HG03521 (cell line): ENCODE data around the gene ZFYVE9.

Source experiments
- ATAC-seq: cut with Tn5 transposase; IDR thresholded peaks from one replicate; pipeline ENCODE4 v1.9.1; 2021; ENCODE audit warnings: mild to moderate bottlenecking, moderate library complexity; ENCODE audit not compliant: unreplicated experiment

ZFYVE9 gene

DNA sequence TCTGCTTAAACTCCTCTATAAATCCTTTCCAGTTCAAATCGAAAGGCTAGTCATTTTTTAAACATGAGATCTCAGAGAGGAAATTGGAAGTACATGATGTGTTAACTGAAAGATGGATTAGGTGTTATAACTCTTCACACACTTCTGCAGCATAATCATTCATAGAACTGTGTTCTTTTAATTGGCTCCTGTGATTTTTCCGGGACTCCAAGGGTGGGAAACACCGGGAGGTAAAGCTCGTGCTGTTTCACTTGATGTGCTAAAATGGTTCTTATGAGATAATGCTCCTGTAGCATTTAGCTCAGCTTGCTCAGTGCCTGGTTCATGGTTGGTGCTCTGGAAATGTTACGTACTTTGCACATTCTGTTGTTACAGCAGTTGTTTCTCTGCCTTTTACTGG lies 183.9 kb downstream of the ZFYVE9 start:
- no peak for ATAC-seq

DNA sequence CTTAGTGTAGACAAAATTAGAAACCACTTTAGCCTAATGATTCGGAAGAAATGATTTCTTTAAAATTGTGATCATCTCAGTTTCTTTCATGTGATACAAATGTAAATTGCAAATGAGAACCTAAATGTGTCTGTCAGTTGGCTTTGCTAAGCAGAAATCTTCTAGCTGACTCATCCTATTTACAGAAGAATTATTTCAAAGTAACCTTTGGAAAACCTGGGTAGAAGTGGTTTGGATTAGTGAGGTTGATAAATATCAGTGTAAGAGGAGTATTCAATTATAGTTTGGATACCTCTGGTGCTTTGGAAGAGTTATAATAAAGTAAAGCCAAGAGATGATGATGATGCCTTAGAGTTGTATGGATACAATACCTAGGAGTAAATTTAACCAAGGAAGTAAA lies 186.7 kb downstream of the ZFYVE9 start:
- no peak for ATAC-seq

DNA sequence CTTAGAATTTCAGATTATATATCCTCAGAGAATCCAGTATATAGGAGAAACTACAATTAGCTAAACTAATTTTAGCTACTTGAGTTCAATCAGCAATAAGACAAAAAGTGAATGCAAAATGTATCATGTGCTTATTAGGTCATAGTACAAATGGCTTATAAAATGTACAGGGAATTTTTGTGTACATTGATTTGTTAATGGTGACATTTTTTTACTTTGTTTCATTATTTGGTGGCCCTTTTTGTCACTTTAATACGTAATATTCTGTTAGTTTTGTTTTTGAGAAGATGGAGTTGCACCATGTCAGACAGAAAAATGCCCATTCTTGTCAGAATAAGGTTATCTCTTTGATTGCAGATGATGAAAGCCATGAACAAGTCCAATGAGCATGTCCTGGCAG lies 190.5 kb downstream of the ZFYVE9 start:
- no peak for ATAC-seq

DNA sequence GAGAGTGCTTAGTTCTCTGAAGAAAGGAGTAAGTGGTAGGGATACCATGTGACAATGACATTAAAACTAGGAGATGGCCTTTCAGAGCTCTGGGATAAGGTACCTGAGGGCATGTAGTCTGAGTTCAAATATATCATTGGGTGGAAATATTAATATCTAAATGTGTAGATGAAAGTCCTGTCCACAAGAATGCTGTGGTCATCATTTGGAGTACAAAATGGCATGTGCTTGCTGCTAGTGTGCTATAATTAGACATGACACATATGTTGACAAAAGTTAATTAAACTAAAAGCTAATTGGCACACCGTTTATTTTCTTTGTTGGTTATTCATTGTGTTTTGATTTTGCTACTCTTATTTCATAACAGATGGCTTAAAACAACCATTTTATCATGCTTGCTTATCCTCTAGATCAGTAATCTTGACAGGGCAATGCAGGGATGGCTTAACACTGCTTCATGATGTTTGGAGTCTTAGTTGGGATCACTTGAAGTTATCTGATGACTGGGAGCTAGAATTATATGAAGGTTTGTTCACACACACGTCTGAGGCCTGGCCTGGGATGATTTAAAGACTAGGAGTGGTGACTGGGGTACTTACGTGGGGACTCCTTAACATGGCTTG lies 193.1 kb downstream of the ZFYVE9 start:
- no peak for ATAC-seq

DNA sequence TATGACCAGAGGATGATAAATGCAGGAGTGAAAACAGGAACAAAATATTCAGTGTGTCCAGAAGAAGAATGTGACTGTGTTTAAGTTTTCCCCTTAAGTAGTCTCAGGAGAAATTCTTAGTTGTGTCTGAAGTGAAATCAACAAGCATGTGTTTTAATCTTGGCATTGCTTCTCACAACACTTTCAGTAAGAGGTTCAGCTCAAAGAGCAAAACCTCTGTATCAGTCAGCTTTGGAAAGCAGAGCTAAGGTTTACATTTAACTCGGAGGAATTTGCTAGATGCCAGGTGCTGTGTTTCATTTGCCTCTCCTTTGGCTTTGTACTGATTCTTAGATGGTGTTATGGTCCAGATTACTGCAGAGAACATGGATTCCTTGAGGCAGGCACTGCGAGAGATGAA lies 195.6 kb downstream of the ZFYVE9 start:
- no peak for ATAC-seq

DNA sequence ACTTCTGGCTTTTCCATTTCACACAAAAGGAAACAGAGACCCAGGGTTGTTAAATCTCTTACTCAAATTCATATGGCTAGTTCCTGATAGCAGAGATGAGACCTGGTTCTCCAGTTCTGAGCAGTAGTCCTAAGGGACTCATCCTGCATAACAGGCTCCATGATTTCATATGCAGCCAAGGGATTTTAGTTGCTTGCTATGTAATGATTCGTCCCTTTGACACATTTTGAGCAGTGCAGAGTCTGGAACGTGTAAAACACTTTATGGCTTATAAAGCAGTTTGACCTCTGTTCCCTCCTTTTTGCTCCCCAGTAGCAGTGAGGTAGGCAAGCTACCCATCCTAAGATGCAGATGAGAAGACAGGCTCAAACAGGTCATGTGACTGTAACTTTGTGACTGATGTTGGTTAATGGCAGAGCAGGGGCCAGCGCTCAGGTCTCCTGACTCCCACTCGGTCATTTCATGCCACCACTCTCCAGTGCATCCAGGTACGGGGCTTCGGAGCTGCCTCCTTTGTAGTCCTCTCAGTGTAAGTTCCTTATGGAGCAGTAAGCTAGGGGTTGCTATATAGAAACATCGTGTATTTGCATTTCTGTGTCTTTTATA lies 199.9 kb downstream of the ZFYVE9 start:
- no peak for ATAC-seq

DNA sequence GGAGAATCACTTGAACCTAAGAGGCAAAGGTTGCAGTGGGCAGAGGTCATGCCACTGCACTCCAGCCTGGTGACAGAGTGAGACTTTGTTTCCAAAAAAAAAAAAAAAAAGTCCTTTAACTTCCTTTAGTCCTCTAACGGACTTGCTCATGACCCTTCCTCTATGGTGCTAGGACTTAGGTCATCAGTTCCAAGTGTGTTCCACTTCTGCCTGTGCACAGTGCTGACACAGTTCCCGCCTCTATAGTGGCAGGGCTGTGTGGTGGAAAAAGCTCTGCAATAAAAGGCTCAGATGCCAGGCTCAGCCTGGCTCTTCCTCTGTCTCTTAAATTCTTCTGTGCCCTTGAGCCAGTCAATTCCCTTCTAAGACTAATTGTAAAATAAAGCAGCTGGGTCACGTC lies 202.1 kb downstream of the ZFYVE9 start:
- no peak for ATAC-seq

DNA sequence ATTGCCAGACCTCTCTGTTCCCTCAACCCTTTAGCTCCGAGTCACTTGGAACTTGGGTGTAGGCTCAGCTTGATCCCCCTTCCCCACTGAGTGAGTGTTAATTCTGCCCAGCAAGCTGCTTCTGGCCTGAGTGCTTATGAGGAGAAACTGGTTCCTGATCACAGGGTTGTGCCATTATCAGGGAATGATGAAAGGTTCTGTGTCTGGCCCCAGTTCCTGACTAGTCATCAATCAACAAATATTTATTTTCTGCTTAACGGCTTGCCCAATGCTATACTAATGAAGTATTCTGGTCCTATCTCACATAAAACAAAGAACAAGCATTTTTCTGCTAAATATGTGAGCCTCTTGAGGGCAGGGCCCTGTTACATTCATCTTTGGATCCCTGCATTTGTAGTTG lies 203.4 kb downstream of the ZFYVE9 start:
- no peak for ATAC-seq

DNA sequence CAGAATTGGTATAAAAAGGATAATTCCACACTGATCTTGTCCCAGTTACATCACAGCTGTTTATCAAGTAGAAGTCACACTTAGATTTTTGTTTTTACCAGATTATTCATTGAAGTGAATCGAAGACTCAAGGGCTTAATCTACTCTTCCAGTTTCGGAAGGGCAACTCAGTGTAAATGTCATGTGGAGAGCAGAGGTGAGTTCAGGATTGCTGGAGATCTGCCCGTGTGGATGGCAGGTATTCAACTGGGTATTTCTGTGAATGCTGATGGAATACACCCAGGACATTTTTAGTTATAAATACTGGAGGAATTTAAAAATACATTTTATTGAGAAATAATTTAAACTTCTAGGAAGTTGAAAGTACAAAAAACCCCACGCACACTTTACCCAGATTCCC lies 204.8 kb downstream of the ZFYVE9 start:
- no peak for ATAC-seq

DNA sequence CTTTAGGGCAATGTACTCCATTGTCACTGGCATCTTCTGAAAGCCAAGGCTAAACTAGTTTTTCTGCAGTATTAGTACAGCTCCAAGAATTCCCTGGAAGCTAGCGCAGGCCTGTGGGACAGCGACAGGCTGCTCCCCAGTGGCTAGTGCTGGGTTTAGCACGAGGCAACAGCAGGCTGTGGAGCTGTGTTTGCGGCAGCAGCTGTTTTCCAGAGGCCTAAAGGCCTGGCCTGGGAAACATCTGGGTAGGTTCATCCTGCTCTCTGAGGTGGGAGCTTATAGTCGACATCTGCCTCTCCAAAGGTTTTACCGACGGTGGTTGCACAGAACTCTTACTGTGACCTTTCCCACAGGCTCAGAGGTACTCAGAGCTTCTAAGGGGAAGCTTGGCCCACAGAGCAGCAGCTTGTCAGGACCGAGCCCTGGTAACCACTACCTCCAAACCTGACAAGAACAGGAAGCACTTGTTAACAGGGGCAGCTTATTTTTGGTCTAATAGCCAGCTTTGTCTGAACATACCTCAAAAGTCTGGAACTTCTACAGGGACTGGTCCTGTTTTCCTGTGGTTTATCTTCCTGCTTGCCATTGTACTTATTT lies 206.9 kb downstream of the ZFYVE9 start:
- no peak for ATAC-seq

DNA sequence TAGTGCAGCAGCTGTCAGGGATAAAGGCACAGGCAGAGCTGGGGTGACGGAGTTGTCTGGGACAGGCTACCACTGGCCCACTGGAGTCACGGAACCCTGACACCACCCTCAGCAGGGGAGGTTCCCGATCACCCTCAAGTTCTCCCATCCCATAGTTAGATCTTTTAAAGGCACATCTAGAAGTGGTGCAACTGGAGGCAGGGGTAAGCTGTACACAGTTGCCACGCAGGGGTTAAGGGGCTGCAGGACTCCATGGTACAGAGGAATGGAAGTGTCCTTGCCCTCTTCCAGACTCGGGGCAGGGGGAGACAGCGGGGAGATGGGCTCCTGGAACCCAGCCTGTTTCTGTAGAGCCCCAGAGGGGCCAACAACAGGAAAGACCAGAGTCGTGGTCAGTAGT lies 210.8 kb downstream of the ZFYVE9 start:
- no peak for ATAC-seq

DNA sequence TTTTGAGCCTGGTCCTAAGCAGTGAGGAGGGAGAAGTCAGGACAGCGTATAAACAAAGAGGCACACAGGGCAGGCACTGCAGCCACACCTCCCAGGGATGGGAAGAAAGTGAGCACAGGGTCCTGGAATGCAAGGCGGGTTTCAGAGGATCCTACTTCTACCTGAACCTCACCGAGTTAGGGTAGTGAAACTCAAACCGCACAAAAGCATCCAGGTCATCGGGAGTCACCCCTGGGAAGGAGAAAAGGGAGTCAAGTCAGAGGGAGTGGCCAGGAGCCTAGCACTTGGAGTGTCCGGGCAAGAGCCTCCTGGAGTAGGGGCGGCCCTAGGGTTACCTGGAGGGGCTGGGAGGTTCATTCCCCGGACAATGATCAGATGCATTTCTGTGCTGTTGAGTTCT lies 213.5 kb downstream of the ZFYVE9 start:
- no peak for ATAC-seq

DNA sequence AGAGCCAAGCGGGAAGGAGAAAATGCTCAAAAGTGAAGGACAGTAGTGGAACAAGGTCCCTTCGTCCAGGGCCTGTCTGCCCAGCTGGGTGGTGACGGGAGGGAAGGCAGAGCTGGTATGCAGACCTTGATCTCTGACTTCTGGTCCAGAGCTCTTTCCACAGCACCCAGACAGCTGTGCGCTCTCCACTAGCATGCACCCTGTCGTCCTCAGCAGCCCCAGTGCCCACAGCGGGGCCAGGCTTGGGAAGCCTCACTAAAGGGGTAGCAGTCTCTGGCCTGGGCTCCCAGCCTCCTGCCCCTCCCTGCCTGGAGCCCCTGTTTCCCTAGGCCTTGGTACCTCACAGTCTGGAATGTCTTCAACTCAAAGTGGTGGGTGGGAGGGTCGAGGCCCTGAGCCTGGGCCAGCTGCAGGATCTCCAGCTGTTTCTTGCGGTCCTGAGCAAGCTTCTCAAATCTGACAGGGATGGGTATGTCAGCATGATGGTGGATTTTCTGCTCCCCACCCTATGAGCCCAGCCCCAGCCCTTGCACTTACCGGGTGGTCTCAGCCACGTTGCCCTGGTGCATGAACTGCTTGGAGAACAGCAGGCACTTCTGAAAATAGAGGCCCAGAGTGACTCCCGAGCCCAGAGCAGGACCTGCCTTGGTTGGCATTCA lies 214.1 kb downstream of the ZFYVE9 start:
- no peak for ATAC-seq

DNA sequence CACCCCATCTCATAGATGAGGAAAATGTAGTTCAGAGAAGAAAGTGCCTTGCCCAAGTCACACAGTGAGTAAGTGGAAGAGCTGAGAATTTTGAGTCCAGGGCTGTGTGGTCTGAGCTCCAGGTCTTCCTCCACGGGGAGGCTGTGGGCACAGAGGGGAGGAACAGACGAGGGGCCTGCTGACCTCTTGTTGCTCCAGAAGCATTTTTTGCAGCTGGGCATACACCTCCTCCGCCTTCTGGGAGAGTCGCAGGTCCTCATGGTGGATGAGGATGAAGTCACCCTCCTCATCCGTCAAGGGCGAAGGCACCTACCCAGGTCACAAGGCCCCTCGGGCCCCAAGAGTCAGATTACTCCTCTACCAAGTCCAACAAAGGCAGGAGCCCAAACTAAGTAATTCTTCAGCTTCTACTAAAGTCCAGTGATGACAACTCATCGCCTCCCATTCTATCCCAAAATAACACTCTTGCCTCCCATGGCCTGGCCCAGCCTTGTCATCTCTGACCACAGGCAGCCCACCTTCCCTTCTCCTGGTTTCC lies 215.0 kb downstream of the ZFYVE9 start:
- ATAC-seq = no peak

DNA sequence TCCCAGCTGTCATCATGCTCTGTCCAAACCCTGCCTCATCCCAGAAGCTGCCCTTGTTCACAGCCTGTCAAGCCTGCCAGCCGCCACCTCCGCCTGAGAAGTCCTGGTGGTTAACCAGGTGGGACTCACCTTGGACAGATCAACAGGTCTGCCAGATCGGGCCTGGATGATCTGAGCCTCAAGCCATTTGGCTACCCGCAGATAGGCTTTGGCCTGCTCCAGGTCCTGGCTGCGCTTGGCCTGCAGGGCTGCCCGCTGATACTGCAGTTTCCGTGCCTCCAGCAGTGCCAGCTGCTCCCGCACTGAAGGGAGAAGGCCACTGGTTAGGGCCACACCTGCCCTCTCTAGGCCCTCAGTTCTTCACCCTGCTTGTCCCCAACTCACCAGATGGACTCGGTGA lies 215.5 kb downstream of the ZFYVE9 start:
- no peak for ATAC-seq

DNA sequence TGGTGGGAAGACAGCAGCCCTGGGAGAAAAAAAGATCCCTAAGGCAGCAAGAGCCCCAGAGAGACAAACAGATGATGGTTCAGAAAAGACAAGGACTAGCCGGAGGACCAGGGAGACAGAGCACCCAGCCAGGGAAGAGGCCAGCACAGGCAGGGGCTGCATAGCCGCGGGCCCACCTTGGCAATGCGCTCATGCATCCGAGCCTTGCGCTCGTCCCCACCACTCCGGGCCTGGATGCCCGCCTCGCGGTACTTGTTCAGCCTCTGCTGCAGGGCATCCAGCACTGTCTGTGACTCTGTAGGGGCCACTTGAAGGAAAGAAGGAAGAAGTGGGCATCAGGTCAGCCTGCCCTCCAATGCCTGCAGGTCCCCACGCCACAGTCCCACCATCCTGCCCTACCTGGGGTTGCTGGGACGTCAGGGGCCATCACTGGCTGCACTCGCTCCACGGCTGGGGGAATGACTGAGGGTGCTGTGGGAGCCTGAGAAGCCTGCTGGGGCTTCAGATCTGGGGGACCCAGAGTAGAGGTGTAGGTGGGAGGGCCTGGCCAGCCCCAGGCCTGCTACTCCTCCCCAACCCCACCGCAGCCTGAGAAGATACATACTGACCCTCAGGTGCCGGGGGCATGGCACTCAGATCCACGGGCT lies 217.1 kb downstream of the ZFYVE9 start:
- ATAC-seq = no peak

DNA sequence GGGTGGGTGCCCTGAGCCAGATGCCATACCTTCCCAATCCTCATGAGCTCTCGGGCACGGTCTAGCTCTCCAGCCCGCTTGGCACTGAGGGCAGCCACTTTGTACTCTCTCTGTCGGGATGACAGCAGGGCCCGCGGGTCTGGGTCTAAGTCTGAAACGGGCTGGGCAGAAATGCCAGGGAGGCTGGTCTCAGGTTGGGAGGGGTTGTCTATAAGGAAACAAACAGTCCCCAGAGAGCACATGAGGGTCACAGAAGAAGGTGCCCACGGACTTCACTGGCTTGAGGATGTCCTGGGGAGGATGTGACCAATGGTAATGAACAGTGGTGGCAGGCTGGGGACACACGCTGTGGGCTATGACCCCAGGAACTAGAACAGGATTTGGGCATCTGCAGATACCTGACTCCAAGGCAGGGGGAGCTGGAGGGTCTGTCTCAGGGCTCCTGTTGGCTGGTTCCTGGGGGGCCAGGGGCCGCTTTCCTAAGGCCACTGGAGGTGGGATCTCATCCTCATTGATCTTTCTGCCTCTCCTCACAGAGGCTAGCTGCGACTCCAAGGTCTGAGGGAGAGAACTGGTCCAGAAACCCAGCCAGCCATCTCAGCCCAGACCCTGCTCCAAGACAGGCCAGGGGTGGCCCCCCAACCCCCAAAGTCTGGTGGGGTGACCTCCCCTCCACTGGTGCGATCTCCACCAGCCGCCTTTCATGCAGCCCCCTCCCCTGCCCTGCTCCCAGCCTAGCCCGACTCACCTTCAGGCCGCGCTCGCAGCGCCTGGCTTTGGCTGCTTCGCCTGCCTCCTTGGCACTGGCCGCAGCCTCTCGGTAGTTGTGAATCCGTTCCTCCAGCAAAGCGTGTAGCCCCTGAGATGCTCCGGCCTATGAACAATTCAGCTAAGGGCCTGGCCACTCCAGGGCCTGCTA lies 218.0 kb downstream of the ZFYVE9 start:
- no peak for ATAC-seq

DNA sequence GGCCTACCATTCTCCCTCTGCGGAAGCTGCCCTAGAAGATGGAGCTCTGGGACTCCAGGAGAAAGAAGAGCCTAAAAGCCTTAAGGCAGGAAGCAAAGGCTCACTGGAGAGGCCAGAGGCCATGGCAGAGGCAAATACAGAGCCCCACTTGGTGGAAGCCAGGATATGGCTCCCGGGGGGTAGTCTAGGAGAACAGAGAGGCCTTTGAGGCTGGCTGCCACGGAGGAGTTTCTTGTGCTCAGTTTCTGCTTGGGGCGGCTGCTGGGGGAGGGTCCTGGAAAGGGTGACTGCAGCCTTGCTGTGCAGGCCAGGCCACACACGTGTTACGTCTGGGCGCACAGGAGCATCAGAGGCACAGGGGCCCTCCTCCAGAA lies 218.7 kb downstream of the ZFYVE9 start:
- no peak for ATAC-seq

DNA sequence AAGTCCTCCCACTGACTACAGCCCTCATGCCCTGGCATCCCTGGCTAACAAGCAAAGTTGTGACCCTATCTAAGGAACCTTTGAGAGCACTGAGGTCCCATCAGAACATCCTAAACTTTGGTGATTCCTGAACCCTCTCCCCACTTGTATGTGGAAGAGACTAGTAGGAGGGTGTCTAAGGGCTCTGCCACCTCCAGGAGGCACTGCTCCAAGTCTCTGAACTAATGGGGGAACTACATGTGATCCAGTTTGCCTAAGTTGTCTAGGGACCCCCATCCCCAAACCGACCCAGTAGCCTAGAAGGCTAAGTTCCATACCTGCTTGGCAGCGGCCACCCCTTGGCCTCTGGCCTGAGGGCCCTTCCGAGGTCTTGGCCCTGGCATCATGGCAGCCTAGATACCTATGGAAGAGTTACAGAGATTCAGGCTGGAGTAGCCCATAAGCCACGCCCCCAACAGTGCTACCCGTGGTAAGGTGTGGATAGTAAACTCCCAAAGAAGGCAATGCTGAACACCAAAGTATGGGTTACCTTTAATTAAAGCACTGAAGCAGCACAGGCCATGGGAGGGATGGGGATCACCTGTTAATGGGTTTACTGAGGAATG lies 222.4 kb downstream of the ZFYVE9 start:
- no peak for ATAC-seq
